Liver (tissue), 9 donors: ENCODE results near the gene C2CD4C. TPM values are rescaled to one million over a fixed set of nuclear protein-coding genes. Genes with fewer than 3 reads are reported as not detected.

ENCODE experiments used
- DNase-seq: peaks from one replicate; pipeline ENCODE4 v3.0.0-alpha.2; 2017; ENCODE audit warnings: low spot score
- H3K27ac ChIP-seq, 2 donors: one replicate each; pipeline ENCODE4 v1.7.0; 2013; ENCODE audit warnings: inconsistent platforms in 2 of 2, low read length in 2 of 2, control low read depth in 1 of 2, low read depth in 1 of 2, mild to moderate bottlenecking in 1 of 2
- H3K27me3 ChIP-seq, 4 donors: one replicate each; pipeline versions ENCODE4 v1.6.1 to v1.7.0; 2013; ENCODE audit warnings: low read length in 3 of 4, inconsistent platforms in 1 of 4, mild to moderate bottlenecking in 1 of 4, moderate library complexity in 1 of 4; ENCODE audit not compliant: control insufficient read depth in 4 of 4, insufficient read depth in 4 of 4
- H3K36me3 ChIP-seq, 4 donors: one replicate each; pipeline versions ENCODE4 v1.6.1 to v1.7.0; 2013; ENCODE audit warnings: low read length in 3 of 4, mild to moderate bottlenecking in 3 of 4, low read depth in 1 of 4, moderate library complexity in 1 of 4; ENCODE audit not compliant: control insufficient read depth in 4 of 4, insufficient read depth in 3 of 4
- H3K4me1 ChIP-seq, 4 donors: one replicate each; pipeline versions ENCODE4 v1.6.1 to v1.7.0; 2013; ENCODE audit warnings: low read length in 3 of 4, mild to moderate bottlenecking in 3 of 4, moderate library complexity in 1 of 4; ENCODE audit not compliant: control insufficient read depth in 4 of 4, insufficient read depth in 4 of 4
- H3K4me3 ChIP-seq, 3 donors: one replicate each; pipeline versions ENCODE4 v1.6.1 to v1.7.0; 2013; ENCODE audit warnings: low read length in 3 of 3, control low read depth in 1 of 3, low read depth in 1 of 3, mild to moderate bottlenecking in 1 of 3
- H3K9ac ChIP-seq, 2 donors: one replicate each; pipeline ENCODE4 v1.7.0; 2013; ENCODE audit warnings: low read length in 2 of 2, mild to moderate bottlenecking in 2 of 2, moderate library complexity in 2 of 2, control low read depth in 1 of 2, low read depth in 1 of 2
- H3K9me3 ChIP-seq, 4 donors: one replicate each; pipeline versions ENCODE4 v1.6.1 to v1.7.0; 2013; ENCODE audit warnings: low read length in 3 of 4; ENCODE audit not compliant: control insufficient read depth in 4 of 4
- EGR1 ChIP-seq, 2 donors: IDR thresholded peaks; 2 replicates each; pipeline ENCODE4 v1.6.1; 2016 to 2018; ENCODE audit warnings: antibody characterized with exemption in 2 of 2, low read depth in 2 of 2
- FOXA1 ChIP-seq: IDR thresholded peaks from 2 replicates; pipeline ENCODE4 v1.6.1; 2016; ENCODE audit warnings: antibody characterized with exemption
- FOXA2 ChIP-seq: IDR thresholded peaks from 2 replicates; pipeline ENCODE4 v1.6.1; 2016; ENCODE audit warnings: antibody characterized with exemption
- GABPA ChIP-seq, 2 donors: IDR thresholded peaks in 1 of 2; conservative IDR thresholded peaks in 1 of 2; 2 replicates each; pipeline ENCODE4 v1.6.1; 2016; ENCODE audit warnings: antibody characterized with exemption in 2 of 2, mild to moderate bottlenecking in 1 of 2, moderate library complexity in 1 of 2
- HNF4A ChIP-seq, 2 donors: conservative IDR thresholded peaks; 2 replicates each; pipeline ENCODE4 v1.6.1; 2016; ENCODE audit warnings: antibody characterized with exemption in 2 of 2, mild to moderate bottlenecking in 2 of 2
- HNF4G ChIP-seq: IDR thresholded peaks from 2 replicates; pipeline ENCODE4 v1.6.1; 2016; ENCODE audit warnings: antibody characterized with exemption
- JUND ChIP-seq, 2 donors: IDR thresholded peaks; 2 replicates each; pipeline ENCODE4 v1.6.1; 2016; ENCODE audit warnings: antibody characterized with exemption in 2 of 2
- NR2F2 ChIP-seq: IDR thresholded peaks from 2 replicates; pipeline ENCODE4 v1.6.1; 2016; ENCODE audit warnings: antibody characterized with exemption
- RXRA ChIP-seq, 2 donors: IDR thresholded peaks; 2 replicates each; pipeline ENCODE4 v1.6.1; 2017 to 2018; ENCODE audit warnings: antibody characterized with exemption in 2 of 2, mild to moderate bottlenecking in 1 of 2
- SP1 ChIP-seq: IDR thresholded peaks from 2 replicates; pipeline ENCODE4 v1.6.1; 2018; ENCODE audit warnings: antibody characterized with exemption, mild to moderate bottlenecking
- TAF1 ChIP-seq: conservative IDR thresholded peaks from 2 replicates; pipeline ENCODE4 v1.6.1; 2016; ENCODE audit warnings: antibody characterized with exemption, mild to moderate bottlenecking
- YY1 ChIP-seq: IDR thresholded peaks from 2 replicates; pipeline ENCODE4 v1.6.1; 2016; ENCODE audit warnings: antibody characterized with exemption, mild to moderate bottlenecking
- WGBS: extraction: QIAGEN DNeasy Blood & Tissue Kit; methylation state at CpG from one replicate; pipeline ENCODE4 v1.1.7; 2013; 5-methylcytosine and 5-hydroxymethylcytosine counted together
- polyA plus RNA-seq, 2 donors: library from polyadenylated mRNA; stranded (reverse) in 1 of 2; unstranded in 1 of 2; fragments of 200-250 nt in 1 of 2; fragments of >200 nt in 1 of 2; fragmentation: Nextera tagmentation in 1 of 2; extraction: Ambion mirVana in 1 of 2; gene quantifications; one replicate each; pipeline versions ENCODE4 v1.2.1 to v1.2.3, GENCODE V29; 2013 to 2015
- total RNA-seq, 2 donors: library from RNA; depleted of rRNA; stranded (reverse); fragments of >200 nt; gene quantifications; one replicate each; pipeline ENCODE4 v1.2.3, GENCODE V29; 2014
- TF ChIP-seq, protein P1 (sequence below): IDR thresholded peaks from 2 replicates; pipeline ENCODE4 v1.6.1; 2016; ENCODE audit warnings: antibody characterized with exemption
- TF ChIP-seq, protein P2 (sequence below): IDR thresholded peaks from 2 replicates; pipeline ENCODE4 v1.6.1; 2016; ENCODE audit warnings: antibody characterized with exemption, mild to moderate bottlenecking
- TF ChIP-seq, protein P3 (sequence below): IDR thresholded peaks from 2 replicates; pipeline ENCODE4 v1.6.1; 2016; ENCODE audit warnings: antibody characterized with exemption
- donor health status: healthy.
- donor health status: healthy.
- donor health status: healthy.
- donor health status: healthy.
- donor health status: healthy.

C2CD4C gene
- total and polyA plus RNA-seq, 4 donors, result 0.08 to 0.42 (median 0.19) TPM

GRCh38 chr19:449916-450315 is 41.0 kb upstream of the C2CD4C start:
- Histone ChIP-seq H3K27ac (no peak overlapping the region), H3K9ac (no peak overlapping the region), H3K4me3 (no peak overlapping the region), H3K36me3 (peaks cover 0 to 4% (median 0%) of the 10 kb centered on the region in 4 donors), H3K4me1 (no peaks in the 10 kb centered on the region), H3K9me3 (no peaks in the 10 kb centered on the region), H3K27me3 (no peaks in the 10 kb centered on the region)
- 94% methylated on average over 20 of the region's 20 CpGs for WGBS
- TF ChIP-seq NR2F2 (no peak), SP1 (no peak), HNF4G (no peak), EGR1 (IDR thresholded peaks at IDR 0.05; ENCODE audit: low read depth in 2 of 2) (no peak), FOXA1 (no peak)
- TF ChIP-seq, protein P1, sequence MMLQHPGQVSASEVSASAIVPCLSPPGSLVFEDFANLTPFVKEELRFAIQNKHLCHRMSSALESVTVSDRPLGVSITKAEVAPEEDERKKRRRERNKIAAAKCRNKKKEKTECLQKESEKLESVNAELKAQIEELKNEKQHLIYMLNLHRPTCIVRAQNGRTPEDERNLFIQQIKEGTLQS, result no peak
- no peak for DNase-seq

DNA sequence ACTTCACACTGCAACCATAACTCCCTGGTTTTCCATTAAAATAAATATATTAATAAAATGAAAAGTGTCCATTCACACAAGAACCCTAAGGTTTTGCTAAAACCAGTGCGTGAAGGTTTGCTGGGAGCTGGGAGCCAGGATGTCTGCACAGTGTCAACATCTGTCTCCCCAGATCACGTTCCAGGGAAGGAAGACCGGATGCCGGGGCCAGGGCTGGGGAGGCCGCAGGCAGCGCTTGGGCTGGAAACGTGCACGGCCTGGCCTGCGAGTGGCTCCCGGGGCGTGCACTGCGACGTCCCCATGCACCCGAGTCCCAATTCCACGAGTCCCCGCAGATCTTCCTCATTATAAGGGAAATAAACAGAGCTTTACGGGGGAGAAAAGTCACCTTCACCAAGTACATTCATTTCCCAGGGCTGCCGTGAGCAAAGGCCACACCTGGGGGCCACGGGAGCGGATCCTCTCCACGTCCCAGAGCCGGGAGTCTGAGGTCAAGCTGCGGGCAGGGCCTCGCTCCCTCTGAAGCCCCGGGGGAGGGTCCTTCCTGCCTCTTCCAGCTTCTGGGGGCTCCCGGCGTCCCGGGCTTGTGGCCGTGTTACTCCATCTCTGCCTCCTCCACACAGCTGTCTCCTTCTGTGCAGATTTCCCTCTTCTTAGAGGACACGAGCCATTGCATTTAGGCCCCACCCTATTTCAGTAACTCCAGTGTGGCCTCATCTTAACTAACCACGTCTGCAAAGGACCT is 39.0 kb upstream of the C2CD4C start:
- H3K27ac ChIP-seq, result peak overlapping the region in 1 of 2 donors; percentile 50

GRCh38 chr19:447064-447426 is 38.1 kb upstream of the C2CD4C start:
- Histone ChIP-seq H3K9ac (no peak overlapping the region), H3K27me3 (no peaks in the 10 kb centered on the region), H3K4me3 (no peak overlapping the region), H3K4me1 (no peaks in the 10 kb centered on the region), H3K9me3 (no peaks in the 10 kb centered on the region), H3K36me3 (peaks cover 0 to 4% (median 0%) of the 10 kb centered on the region in 4 donors), H3K27ac (no peak overlapping the region)
- TF ChIP-seq RXRA (IDR thresholded peaks at IDR 0.05), result peak in 1 of 2 donors; percentile 31
- TF ChIP-seq, protein P2, sequence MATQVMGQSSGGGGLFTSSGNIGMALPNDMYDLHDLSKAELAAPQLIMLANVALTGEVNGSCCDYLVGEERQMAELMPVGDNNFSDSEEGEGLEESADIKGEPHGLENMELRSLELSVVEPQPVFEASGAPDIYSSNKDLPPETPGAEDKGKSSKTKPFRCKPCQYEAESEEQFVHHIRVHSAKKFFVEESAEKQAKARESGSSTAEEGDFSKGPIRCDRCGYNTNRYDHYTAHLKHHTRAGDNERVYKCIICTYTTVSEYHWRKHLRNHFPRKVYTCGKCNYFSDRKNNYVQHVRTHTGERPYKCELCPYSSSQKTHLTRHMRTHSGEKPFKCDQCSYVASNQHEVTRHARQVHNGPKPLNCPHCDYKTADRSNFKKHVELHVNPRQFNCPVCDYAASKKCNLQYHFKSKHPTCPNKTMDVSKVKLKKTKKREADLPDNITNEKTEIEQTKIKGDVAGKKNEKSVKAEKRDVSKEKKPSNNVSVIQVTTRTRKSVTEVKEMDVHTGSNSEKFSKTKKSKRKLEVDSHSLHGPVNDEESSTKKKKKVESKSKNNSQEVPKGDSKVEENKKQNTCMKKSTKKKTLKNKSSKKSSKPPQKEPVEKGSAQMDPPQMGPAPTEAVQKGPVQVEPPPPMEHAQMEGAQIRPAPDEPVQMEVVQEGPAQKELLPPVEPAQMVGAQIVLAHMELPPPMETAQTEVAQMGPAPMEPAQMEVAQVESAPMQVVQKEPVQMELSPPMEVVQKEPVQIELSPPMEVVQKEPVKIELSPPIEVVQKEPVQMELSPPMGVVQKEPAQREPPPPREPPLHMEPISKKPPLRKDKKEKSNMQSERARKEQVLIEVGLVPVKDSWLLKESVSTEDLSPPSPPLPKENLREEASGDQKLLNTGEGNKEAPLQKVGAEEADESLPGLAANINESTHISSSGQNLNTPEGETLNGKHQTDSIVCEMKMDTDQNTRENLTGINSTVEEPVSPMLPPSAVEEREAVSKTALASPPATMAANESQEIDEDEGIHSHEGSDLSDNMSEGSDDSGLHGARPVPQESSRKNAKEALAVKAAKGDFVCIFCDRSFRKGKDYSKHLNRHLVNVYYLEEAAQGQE, result no peak
- no peak for TF ChIP-seq JUND (IDR thresholded peaks at IDR 0.05)
- no peak for TF ChIP-seq HNF4G
- TF ChIP-seq, protein P3, sequence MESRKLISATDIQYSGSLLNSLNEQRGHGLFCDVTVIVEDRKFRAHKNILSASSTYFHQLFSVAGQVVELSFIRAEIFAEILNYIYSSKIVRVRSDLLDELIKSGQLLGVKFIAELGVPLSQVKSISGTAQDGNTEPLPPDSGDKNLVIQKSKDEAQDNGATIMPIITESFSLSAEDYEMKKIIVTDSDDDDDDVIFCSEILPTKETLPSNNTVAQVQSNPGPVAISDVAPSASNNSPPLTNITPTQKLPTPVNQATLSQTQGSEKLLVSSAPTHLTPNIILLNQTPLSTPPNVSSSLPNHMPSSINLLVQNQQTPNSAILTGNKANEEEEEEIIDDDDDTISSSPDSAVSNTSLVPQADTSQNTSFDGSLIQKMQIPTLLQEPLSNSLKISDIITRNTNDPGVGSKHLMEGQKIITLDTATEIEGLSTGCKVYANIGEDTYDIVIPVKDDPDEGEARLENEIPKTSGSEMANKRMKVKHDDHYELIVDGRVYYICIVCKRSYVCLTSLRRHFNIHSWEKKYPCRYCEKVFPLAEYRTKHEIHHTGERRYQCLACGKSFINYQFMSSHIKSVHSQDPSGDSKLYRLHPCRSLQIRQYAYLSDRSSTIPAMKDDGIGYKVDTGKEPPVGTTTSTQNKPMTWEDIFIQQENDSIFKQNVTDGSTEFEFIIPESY, result no peak
- no peak for TF ChIP-seq FOXA2
- no peak for TF ChIP-seq YY1
- TF ChIP-seq EGR1 (IDR thresholded peaks at IDR 0.05; ENCODE audit: low read depth in 2 of 2), result no peak
- no peak for TF ChIP-seq SP1
- TF ChIP-seq, protein P1, result no peak
- no peak for TF ChIP-seq FOXA1
- peak; percentile 75 for TF ChIP-seq NR2F2
- TF ChIP-seq TAF1, result no peak
- no peak for DNase-seq
- WGBS, result 72% methylated on average over 24 of the region's 24 CpGs

More for the DNA sequence above, 39.0 kb upstream of the C2CD4C start:
- H3K9me3 ChIP-seq, result no peaks in the 10 kb centered on the region
- H3K36me3 ChIP-seq, result peaks cover 0 to 4% (median 0%) of the 10 kb centered on the region in 4 donors
- TF ChIP-seq JUND (IDR thresholded peaks at IDR 0.05), result no peak
- TF ChIP-seq FOXA1, result no peak
- TF ChIP-seq GABPA (IDR thresholded peaks at IDR 0.05 in 1 of 2, conservative IDR thresholded peaks at IDR 0.05 in 1 of 2), result no peak
- TF ChIP-seq HNF4A (conservative IDR thresholded peaks at IDR 0.05), result no peak
- TF ChIP-seq YY1, result no peak
- peak in 1 of 2 donors; percentile 33 for TF ChIP-seq RXRA (IDR thresholded peaks at IDR 0.05)
- TF ChIP-seq NR2F2, result peak; percentile 52
- WGBS, result 74% methylated on average over 31 of the region's 31 CpGs
- H3K4me1 ChIP-seq, result no peaks in the 10 kb centered on the region
- DNase-seq, result no peak
- H3K9ac ChIP-seq, result no peak overlapping the region
- no peaks in the 10 kb centered on the region for H3K27me3 ChIP-seq
- no peak overlapping the region for H3K4me3 ChIP-seq
